ENCODE data around the gene GLO1.

DNA sequence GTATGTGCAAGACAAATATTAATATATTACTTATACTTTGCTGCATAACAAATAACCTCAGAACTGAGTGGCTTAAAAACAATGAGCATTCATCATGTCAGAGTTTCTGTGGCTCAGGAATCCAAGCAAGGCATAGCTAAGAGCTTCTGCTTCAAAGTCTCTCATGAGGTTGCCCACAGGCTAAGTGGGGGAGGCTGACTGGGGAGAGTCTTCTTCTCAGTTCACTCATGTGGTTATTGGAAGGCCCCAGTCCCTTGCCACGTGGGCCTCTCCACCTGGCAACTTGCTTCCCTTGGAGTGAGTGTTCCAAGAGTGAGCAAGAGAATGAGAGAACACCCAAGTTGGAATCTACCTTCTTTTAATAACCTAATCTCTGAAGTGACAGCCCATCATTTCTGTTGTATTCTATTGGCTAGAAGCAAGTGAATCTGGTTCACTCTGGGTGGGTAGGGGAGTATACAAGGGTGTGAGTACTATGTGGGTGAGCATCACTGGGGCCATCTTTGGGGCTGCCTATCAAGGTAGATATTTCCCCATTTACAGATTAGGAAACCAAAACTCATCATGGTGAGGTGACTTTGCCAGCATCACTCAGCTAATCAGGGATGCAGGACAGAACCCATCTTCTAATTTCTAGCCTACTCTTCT is 48.1 kb upstream of the GLO1 start:
- TF ChIP-seq, protein P1, sequence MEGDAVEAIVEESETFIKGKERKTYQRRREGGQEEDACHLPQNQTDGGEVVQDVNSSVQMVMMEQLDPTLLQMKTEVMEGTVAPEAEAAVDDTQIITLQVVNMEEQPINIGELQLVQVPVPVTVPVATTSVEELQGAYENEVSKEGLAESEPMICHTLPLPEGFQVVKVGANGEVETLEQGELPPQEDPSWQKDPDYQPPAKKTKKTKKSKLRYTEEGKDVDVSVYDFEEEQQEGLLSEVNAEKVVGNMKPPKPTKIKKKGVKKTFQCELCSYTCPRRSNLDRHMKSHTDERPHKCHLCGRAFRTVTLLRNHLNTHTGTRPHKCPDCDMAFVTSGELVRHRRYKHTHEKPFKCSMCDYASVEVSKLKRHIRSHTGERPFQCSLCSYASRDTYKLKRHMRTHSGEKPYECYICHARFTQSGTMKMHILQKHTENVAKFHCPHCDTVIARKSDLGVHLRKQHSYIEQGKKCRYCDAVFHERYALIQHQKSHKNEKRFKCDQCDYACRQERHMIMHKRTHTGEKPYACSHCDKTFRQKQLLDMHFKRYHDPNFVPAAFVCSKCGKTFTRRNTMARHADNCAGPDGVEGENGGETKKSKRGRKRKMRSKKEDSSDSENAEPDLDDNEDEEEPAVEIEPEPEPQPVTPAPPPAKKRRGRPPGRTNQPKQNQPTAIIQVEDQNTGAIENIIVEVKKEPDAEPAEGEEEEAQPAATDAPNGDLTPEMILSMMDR (IDR thresholded peaks at IDR 0.05), result no peak
- TF ChIP-seq POLR2AphosphoS5 (IDR thresholded peaks at IDR 0.05) (no peak), POLR2A (IDR thresholded peaks at IDR 0.05) (no peak), EP300 (IDR thresholded peaks at IDR 0.05) (no peak)

All from sigmoid colon (tissue), 4 donors.